Muscle layer of colon (tissue), 2 donors: ENCODE data around the gene ARHGEF16.

ENCODE experiments used
- H3K27ac ChIP-seq: one replicate; pipeline ENCODE4 v1.7.0; 2013; ENCODE audit warnings: low read depth, mild to moderate bottlenecking, low read length, moderate library complexity
- H3K27me3 ChIP-seq, 2 donors: one replicate each; pipeline ENCODE4 v1.7.0; 2013; ENCODE audit warnings: low read length in 2 of 2, mild to moderate bottlenecking in 2 of 2; ENCODE audit not compliant: insufficient read depth in 2 of 2, control insufficient read depth in 1 of 2
- H3K36me3 ChIP-seq: one replicate; pipeline ENCODE4 v1.7.0; 2013; ENCODE audit warnings: mild to moderate bottlenecking, low read length; ENCODE audit not compliant: insufficient read depth
- H3K4me1 ChIP-seq: one replicate; pipeline ENCODE4 v1.7.0; 2013; ENCODE audit warnings: mild to moderate bottlenecking, low read length; ENCODE audit not compliant: insufficient read depth
- H3K4me3 ChIP-seq, 2 donors: one replicate each; pipeline ENCODE4 v1.7.0; 2013; ENCODE audit warnings: low read length in 2 of 2, low read depth in 1 of 2, mild to moderate bottlenecking in 1 of 2, moderate library complexity in 1 of 2
- H3K9ac ChIP-seq: one replicate; pipeline ENCODE4 v1.7.0; 2013; ENCODE audit warnings: low read length
- H3K9me3 ChIP-seq: one replicate; pipeline ENCODE4 v1.7.0; 2013; ENCODE audit warnings: mild to moderate bottlenecking, low read length
- donor health status: abdominal sarcoma.
- donor health status: Adenocarcinoma of cecum.

Gene ARHGEF16

GRCh38 chr1:3425486-3426215 is 28.8 kb upstream of the ARHGEF16 start:
- Histone ChIP-seq H3K4me3 (no peak overlapping the region), H3K4me1 (no peaks in the 10 kb centered on the region), H3K27ac (no peak overlapping the region), H3K9ac (no peak overlapping the region), H3K9me3 (no peaks in the 10 kb centered on the region), H3K36me3 (no peaks in the 10 kb centered on the region), H3K27me3 (peaks cover 0 to 15% of the 10 kb centered on the region in 2 donors)

GRCh38 chr1:3426956-3427535 is 27.4 kb upstream of the ARHGEF16 start:
- no peaks in the 10 kb centered on the region for H3K36me3 ChIP-seq
- H3K4me1 ChIP-seq: no peaks in the 10 kb centered on the region
- no peak overlapping the region for H3K4me3 ChIP-seq
- H3K27me3 ChIP-seq: peaks cover 0 to 19% of the 10 kb centered on the region in 2 donors
- H3K9me3 ChIP-seq: no peaks in the 10 kb centered on the region
- no peak overlapping the region for H3K9ac ChIP-seq
- H3K27ac ChIP-seq: no peak overlapping the region

- Histone ChIP-seq H3K4me1 (no peaks in the 10 kb centered on the region), H3K4me3 (no peak overlapping the region), H3K27ac (no peak overlapping the region), H3K27me3 (peaks cover 0 to 23% of the 10 kb centered on the region in 2 donors), H3K9ac (no peak overlapping the region), H3K9me3 (no peaks in the 10 kb centered on the region), H3K36me3 (no peaks in the 10 kb centered on the region)
Measured at GRCh38 chr1:3427711-3428704, 26.5 kb upstream of the ARHGEF16 start.

GRCh38 chr1:3428899-3429298 is 25.6 kb upstream of the ARHGEF16 start:
- no peaks in the 10 kb centered on the region for H3K9me3 ChIP-seq
- no peak overlapping the region for H3K27ac ChIP-seq
- H3K4me1 ChIP-seq: no peaks in the 10 kb centered on the region
- no peak overlapping the region for H3K9ac ChIP-seq
- no peak overlapping the region for H3K4me3 ChIP-seq
- H3K36me3 ChIP-seq: no peaks in the 10 kb centered on the region
- H3K27me3 ChIP-seq: peaks cover 0 to 18% of the 10 kb centered on the region in 2 donors

- Histone ChIP-seq H3K9me3 (no peaks in the 10 kb centered on the region), H3K27ac (no peak overlapping the region), H3K4me1 (no peaks in the 10 kb centered on the region), H3K36me3 (no peaks in the 10 kb centered on the region), H3K4me3 (no peak overlapping the region), H3K27me3 (peaks cover 0 to 14% of the 10 kb centered on the region in 2 donors), H3K9ac (no peak overlapping the region)
Measured at GRCh38 chr1:3429320-3429719, 25.1 kb upstream of the ARHGEF16 start.

- no peaks in the 10 kb centered on the region for H3K36me3 ChIP-seq
Measured at GRCh38 chr1:3429766-3430165, 24.7 kb upstream of the ARHGEF16 start.

GRCh38 chr1:3430406-3430805 is 24.1 kb upstream of the ARHGEF16 start:
- no peaks in the 10 kb centered on the region for H3K9me3 ChIP-seq
- peaks cover 0 to 11% of the 10 kb centered on the region in 2 donors for H3K27me3 ChIP-seq
- H3K27ac ChIP-seq: no peak overlapping the region
- no peaks in the 10 kb centered on the region for H3K4me1 ChIP-seq
- H3K9ac ChIP-seq: no peak overlapping the region
- H3K36me3 ChIP-seq: no peaks in the 10 kb centered on the region
- H3K4me3 ChIP-seq: no peak overlapping the region

More at GRCh38 chr1:3429766-3430165, 24.7 kb upstream of the ARHGEF16 start:
- no peaks in the 10 kb centered on the region for H3K4me1 ChIP-seq
- H3K9ac ChIP-seq: no peak overlapping the region
- H3K4me3 ChIP-seq: no peak overlapping the region
- H3K9me3 ChIP-seq: no peaks in the 10 kb centered on the region
- peaks cover 0 to 11% of the 10 kb centered on the region in 2 donors for H3K27me3 ChIP-seq
- no peak overlapping the region for H3K27ac ChIP-seq

- H3K36me3 ChIP-seq: no peaks in the 10 kb centered on the region
- H3K4me1 ChIP-seq: no peaks in the 10 kb centered on the region
- H3K9ac ChIP-seq: no peak overlapping the region
- peaks cover 0 to 11% of the 10 kb centered on the region in 2 donors for H3K27me3 ChIP-seq
- no peaks in the 10 kb centered on the region for H3K9me3 ChIP-seq
- H3K4me3 ChIP-seq: no peak overlapping the region
- H3K27ac ChIP-seq: no peak overlapping the region
Measured at GRCh38 chr1:3430820-3431219, 23.6 kb upstream of the ARHGEF16 start.

- no peaks in the 10 kb centered on the region for H3K36me3 ChIP-seq
- H3K4me3 ChIP-seq: no peak overlapping the region
- H3K27me3 ChIP-seq: peaks cover 0 to 12% of the 10 kb centered on the region in 2 donors
- H3K9ac ChIP-seq: no peak overlapping the region
- no peaks in the 10 kb centered on the region for H3K9me3 ChIP-seq
- H3K4me1 ChIP-seq: no peaks in the 10 kb centered on the region
- H3K27ac ChIP-seq: no peak overlapping the region
Measured at GRCh38 chr1:3431266-3431665, 23.2 kb upstream of the ARHGEF16 start.

- no peak overlapping the region for H3K9ac ChIP-seq
- H3K4me1 ChIP-seq: no peaks in the 10 kb centered on the region
- H3K4me3 ChIP-seq: no peak overlapping the region
- H3K27ac ChIP-seq: no peak overlapping the region
- H3K27me3 ChIP-seq: peaks cover 0 to 16% of the 10 kb centered on the region in 2 donors
- H3K36me3 ChIP-seq: no peaks in the 10 kb centered on the region
- H3K9me3 ChIP-seq: no peaks in the 10 kb centered on the region
Measured at GRCh38 chr1:3431686-3432085, 22.8 kb upstream of the ARHGEF16 start.

GRCh38 chr1:3432306-3432705 is 22.2 kb upstream of the ARHGEF16 start:
- H3K9ac ChIP-seq: no peak overlapping the region
- no peaks in the 10 kb centered on the region for H3K9me3 ChIP-seq
- no peaks in the 10 kb centered on the region for H3K4me1 ChIP-seq
- H3K36me3 ChIP-seq: no peaks in the 10 kb centered on the region
- peaks cover 0 to 22% of the 10 kb centered on the region in 2 donors for H3K27me3 ChIP-seq
- H3K4me3 ChIP-seq: no peak overlapping the region
- H3K27ac ChIP-seq: no peak overlapping the region
